ENCODE data around the gene BBS10.
"Not testable (repeated sequence)": the region's sequence is repeated elsewhere in the genome, so short reads cannot be mapped to it uniquely, and the experiment has no call there.

BBS10 gene

DNA sequence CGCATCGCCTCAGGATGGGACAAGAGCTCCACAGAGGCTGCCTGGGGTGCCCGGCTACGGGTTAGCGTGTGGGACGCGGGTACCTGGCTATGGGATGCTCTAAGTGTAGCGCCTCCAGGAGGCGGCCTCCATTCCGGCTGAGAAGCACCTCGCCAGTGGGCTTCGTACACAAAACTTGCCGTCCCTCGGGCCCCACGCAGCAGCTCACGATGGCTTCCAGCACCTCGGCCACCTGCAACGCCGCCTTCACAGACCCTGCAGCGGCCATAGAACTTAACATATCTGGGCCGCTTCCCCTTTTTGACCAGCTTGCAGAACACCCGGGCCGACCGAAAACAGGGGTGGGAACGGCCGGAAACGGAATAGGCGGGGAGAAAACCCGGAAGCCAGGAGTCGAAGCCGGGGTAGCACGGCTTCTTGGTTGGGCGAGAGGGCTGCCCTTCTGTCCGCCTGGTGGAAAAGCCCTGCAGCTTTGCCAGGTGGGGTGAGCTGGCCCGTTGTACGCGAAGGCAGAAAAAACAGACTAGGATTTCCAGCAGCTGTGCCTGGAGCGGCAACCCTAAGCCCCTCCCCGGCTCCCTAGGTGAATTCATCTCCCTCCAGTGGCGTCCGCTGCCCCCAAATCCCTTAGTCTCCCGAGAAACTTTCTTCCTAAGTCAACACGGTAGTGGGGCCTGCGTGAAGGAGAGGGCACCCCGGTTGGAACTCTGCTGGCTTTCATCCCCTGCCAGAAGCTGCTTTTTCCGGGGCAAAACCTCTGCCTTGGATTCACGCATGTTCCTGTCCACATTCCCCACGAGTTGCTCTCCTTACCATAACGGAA lies at the start of gene BBS10:
Gene BBS10, minus strand, starts transcription at position 337 of the 823 bp plus-strand sequence. Its CDS starts 57 bp downstream, at position 280.
- peak; percentile 75 for DNase-seq

- DNase-seq = no peak
These were observed 43.2 kb upstream of the BBS10 start for GRCh38 chr12:76391461-76391860.

GRCh38 chr12:76387614-76388013 lies 39.4 kb upstream of the BBS10 start:
- DNase-seq = no peak

GRCh38 chr12:76384560-76384959 lies 36.3 kb upstream of the BBS10 start:
- no peak for DNase-seq

DNA sequence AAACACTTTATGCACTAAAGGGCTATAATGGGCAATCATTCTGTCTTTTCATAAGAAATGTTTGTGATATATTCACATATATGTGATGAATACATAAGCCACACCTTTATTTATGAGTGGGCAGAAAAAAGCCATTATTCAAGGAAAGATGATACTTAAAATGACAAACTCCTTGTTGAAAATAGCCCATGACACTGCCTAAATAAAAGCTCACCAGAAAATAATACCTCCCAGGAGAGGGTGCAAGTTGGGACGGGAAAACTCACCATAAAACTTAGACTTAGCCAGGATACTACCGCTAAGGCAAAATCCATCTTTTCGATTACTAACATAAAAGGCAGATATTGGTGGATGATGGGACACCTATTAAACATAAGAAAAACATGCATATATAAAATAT lies 35.8 kb upstream of the BBS10 start:
- no peak for DNase-seq

DNA sequence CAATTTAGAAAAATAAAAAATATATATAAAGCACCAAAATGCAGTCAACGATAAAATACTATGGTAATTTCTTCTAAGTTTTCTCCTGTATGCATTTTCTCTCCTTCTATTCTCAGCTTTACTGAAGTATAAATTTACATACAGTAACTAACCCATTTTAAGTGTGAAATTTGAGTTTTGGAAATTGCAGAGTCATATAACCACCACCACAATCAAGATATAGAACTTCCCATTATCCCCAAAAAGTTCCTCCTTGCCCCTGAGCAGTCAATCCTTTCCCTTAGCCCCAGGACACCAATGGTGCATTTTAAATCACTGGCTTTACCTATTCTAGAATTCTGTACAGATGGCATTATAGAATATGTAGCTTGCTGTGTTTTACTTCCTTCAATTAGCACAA lies 31.0 kb upstream of the BBS10 start:
- no peak for DNase-seq

DNA sequence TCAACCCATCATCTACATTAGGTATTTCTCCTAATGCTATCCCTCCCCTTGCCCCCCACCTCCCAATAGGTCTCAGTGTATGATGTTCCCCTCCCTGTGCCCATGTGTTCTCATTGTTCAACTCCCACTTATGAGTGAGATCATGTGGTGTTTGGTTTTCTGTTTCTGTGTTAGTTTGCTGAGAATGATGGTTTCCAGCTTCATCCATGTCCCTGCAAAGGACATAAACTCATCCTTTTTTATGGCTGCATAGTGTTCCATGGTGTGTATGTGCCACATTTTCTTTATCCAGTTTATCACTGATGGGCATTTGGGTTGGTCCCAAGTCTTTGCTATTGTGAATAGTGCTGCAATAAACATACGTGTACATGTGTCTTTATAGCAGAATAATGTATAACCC lies 28.7 kb upstream of the BBS10 start:
- DNase-seq = not testable (repeated sequence)

DNA sequence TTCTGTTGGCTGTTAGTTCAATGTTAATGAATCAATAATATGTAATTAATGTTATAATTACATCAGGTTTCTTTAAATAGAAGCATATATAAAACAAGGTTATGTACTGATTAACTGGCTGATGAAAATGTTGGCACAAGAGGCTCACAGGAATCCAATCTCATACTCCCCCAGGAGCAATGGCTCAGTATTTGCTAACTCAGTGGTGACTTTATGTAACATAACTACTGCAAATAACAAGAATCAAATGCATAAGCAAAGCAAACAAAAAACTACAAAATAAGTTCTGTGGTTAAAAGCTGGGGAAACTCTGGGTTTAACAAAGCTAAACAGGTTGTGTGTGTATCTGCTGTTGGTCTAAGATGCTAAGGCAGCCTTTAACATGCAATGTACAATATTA lies 27.7 kb upstream of the BBS10 start:
- DNase-seq = no peak

GRCh38 chr12:76375470-76375869 lies 27.3 kb upstream of the BBS10 start:
- DNase-seq = no peak

- DNase-seq = no peak
These were observed 26.3 kb upstream of the BBS10 start for GRCh38 chr12:76374386-76375020.

GRCh38 chr12:76368230-76368629 lies 20.0 kb upstream of the BBS10 start:
- no peak for DNase-seq

DNA sequence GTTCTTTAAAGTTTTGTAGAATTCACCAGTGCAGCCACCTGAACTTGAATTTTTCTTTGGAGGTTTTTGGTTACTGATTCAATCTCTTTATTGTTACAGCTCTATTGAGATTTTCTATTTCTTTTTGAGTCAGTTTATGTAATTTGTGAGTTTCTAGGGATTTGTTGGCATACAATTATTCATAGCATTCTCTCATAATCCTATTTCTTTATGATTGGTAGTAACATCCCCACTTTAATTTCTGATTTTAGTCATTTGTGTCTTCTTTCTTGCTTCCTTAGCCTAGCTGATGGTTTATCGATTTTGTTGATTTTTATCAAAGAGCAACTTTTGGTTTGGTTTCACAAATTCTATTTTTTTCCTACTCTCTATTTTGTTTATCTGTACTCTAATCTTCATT lies 17.9 kb upstream of the BBS10 start:
- no peak for DNase-seq

DNA sequence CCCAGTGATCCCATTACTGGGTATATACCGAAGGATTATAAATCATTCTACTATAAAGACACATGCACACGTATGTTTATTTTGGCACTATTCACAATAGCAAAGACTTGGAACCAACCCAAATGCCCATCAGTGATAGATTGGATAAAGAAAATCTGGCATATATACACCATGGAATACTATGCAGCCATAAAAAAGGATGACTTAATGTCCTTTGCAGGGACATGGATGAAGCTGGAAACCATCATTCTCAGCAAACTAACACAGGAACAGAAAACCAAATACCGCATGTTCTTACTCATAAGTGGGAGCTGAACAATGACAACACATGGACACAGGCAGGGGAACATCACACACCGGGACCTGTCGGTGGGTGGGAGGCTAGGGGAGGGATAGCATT lies 15.9 kb upstream of the BBS10 start:
- DNase-seq = not testable (repeated sequence)

- no peak for DNase-seq
These were observed 12.1 kb upstream of the BBS10 start for GRCh38 chr12:76360316-76360715.

DNA sequence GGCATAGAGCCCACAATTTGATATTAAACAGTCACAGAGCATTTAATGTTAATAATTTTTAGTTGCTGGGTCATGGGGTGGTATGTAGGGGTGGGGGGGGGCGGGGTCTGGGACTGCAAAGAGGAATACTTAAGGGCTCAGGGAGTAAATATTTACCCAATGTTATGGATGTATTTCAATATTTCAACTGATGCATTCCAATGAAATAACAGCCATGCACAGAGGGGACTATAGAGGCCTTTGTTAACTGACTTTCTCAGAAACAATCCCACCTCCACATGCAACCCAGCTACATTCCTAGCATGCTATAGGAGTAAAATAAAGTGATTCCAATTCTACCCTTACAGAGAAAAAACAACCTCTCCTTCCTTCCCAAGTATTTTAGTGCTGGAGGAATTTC lies 7.9 kb upstream of the BBS10 start:
- DNase-seq = no peak

GRCh38 chr12:76346798-76347420 lies 1.3 kb downstream of the BBS10 start:
- no peak for DNase-seq

GRCh38 chr12:76346236-76346635 lies 2.0 kb downstream of the BBS10 start:
- no peak for DNase-seq

- DNase-seq = no peak
These were observed 2.6 kb downstream of the BBS10 start for GRCh38 chr12:76345569-76345968.

DNA sequence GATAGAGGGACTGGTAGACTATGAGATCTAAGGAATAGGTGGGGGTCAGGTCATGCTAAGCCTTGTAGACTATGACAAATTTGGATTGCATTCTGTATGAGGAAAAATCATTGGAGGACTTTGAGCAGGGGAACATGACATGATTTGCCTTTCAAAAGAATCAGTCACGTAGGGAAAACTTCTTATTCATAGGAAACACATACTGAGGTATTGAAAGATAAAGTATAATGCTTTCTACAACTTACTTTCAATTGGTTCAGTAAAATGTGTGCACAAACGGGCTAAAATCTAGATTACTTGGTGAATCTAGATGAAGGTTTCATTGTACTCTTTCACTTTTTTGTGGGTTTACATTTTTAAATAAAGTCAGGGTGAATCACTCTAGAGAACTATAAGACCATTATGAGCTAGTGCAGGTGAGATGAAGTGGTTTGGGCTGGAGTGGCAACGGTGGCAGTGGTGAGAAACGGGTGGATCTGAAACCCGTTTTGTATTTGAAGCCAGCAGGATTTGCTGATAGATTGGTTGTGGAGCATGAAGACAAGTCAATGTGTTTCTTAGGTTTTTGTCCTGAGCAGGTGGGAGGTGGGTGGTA lies 6.7 kb downstream of the BBS10 start:
- no peak for DNase-seq

DNA sequence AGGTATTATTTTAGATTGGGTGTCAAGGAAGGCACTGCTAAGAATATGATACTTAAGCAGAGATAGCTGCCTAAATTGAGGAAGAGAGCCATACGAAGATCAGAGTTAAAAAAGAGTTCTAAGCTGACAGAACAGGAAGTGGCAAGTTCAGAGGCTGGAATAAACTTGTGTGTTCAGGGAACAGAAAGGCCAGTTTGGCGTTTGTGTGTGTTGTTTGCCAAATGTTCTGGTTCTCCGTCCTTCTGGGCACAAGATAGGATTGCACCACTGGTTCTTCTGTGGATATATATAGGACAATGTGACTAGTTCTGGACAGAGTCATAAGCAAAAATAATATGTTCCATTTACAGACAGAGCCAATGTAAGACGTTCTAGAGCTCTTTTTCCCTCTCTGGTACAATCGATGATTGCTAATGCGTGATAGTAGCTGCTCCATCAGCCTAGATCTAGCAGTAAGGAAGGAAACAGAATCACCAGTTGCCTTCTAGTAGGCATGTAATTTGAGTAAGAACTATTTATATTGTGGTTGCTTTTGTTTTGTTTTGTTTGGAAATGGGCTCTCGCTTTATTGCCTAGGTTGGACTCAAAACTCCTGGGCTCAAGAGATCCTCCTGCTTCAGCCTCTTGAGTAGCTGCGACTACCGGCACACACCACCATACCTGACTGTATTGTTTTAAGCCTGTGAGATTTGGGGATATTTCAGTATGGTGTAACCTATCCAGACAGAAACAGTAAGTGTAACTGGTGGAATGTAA lies 7.4 kb downstream of the BBS10 start:
- no peak for DNase-seq

DNA sequence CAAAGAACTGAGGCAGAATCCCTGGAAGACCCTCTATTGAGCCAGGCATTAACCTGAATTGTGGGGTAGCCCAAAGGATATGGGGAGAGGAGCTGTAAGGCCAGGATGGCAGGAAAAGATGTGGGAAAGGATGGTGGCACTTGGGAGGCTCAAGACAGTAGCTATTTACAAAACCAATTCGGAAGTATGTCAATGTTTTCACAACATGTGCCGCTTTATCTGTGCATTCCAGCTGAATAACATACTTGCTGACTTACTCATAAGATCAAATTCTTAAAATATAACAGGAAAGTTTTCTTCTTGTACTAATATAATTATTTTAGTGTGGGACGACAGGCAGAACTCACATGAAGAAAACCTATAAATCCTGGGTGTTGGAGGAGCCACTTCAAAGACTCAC lies 10.6 kb downstream of the BBS10 start:
- DNase-seq = no peak

GRCh38 chr12:76332606-76333005 lies 15.6 kb downstream of the BBS10 start:
- DNase-seq = no peak

- no peak for DNase-seq
These were observed 18.6 kb downstream of the BBS10 start for GRCh38 chr12:76329606-76330005.

Measured in NCI-H1436 treated with DMSO at 0.1 percent for 48 hours (cell line).